H4 (cell line): ENCODE results near the gene NUDCD3. TPM values are rescaled to one million over a fixed set of nuclear protein-coding genes. Genes with fewer than 3 reads are reported as not detected.
"Not testable (repeated sequence)": the region's sequence is repeated elsewhere in the genome, so short reads cannot be mapped to it uniquely, and the experiment has no call there.

Experiments
- DNase-seq: peaks from one replicate; pipeline ENCODE4 v3.0.0-alpha.2; 2015; ENCODE audit warnings: low spot score
- total RNA-seq: library from RNA; depleted of rRNA; stranded (reverse); fragments of >200 nt; shearing (Covaris generic); gene quantifications from 2 replicates; pipeline ENCODE4 v1.2.3, GENCODE V29; 2014

Gene NUDCD3
- total RNA-seq, 1 experiment from 2014 or later: 81.1 TPM

DNA sequence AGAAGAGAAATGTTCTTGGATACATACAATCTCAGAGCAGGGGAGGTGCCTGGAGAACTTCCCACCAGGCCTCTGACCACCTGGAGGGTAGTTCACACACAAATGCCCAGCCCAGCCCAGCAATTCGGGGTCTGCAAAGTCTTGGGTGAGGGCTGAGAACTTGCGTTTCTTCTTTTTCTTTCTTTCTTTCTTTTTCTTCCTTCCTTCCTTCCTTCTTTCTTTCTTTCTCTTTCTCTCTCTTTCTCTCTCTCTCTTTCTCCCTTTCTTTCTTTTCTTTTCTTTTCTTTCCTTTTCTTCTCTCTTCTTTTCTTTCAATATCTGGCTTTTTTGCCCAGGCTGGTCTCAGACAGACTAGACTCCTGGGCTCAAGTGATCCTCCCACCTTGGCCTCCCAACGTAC lies 28.3 kb upstream of the NUDCD3 start:
- DNase-seq: no peak

DNA sequence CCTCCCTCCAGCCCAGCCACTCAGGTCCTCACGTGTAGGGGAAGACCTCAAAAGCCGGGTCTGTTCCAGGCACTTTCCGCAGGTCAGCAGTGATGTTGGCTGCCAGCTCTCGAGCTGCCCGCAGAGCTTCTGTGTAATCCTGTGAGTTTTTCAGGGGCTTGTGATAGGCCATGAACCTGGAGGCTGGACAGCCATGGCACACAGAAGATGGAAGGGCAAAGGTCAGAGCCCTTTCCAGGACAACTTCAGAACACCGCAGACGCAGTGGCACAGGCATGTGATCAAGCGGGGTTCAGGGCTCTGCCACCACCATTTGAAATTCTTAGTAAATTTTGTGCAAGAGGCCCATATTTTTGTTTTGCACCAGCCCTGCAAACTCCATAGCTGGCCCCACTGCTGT lies 26.7 kb upstream of the NUDCD3 start:
- DNase-seq: no peak

DNA sequence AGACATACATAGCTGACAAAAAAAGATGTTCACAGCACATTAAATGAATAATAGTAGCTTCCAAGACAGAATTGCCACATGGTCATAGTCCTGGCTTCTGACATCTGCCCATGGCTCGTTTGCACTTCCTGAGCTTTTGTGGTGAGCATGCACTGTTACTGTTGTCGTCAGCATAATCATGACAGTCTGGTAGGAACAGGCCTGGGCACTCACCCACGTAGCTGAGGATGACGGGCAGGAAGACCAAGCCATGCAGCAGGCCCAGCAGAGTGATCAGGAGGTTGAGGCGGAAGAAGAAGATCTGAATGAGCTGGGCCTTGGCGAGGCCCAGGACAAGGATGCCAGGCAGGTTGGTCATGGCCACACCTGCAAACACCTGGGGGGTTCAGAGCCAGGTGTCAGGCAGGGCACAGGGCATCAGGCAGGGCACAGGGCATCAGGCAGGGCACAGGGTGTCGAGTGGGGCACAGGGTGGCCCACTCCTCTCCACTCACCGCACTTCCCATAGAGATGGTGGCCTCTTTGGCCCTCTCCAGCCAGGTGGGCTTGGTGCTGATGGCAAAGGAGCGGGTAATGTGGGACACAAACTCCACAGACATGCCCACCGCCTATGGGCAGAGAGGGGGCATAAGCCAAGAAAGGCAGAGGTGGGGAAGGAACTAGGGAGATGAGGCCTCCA lies 25.3 kb upstream of the NUDCD3 start:
- DNase-seq: no peak

DNA sequence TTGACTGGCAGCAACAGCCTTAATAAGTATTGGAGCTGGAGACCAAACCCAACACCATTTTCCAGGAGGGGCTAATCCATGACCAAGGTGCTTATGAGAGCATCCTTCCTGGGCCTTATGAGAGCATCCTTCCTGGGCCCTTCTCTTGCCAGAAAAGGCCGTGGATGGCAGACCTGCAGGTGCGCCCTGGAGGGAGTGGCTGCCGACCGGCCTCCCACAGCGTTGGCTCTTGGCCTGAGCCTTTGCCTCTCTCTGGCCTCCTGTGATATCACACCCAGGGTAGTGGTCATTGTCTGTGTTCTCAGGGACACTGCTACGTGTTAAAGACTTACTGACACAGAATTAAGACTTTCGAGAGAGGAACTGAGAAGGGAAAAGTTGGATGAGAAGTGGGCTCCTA lies 22.3 kb upstream of the NUDCD3 start:
- DNase-seq: no peak

DNA sequence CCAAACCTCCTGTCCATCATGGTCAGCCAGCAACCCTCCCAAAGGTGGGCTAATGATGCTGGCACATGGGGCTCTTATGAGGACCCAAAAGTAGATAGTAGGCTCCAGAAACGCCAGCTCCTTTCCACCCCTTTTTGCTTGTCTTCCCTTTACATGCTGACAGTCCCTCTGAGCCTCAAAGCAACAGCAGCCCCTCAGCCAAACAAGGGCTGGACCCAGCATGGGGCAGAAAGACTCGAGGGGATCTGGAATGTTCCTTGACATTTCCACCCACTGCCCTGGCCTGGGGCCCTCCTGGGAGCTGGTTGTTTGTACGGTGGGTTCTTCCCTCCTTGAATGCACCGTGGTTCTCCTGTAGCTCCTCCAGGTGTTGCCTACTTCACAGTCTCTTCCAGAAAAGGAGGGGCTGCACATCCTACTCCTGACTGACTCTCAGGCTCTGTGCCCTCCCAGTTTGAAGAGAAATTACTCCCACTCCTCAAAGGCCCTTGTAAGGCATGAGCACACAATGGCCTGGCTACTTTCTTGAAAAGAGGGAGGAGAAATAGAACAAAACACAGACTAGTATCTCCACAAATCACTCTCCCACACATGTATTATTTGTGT lies 21.5 kb upstream of the NUDCD3 start:
- no peak for DNase-seq

DNA sequence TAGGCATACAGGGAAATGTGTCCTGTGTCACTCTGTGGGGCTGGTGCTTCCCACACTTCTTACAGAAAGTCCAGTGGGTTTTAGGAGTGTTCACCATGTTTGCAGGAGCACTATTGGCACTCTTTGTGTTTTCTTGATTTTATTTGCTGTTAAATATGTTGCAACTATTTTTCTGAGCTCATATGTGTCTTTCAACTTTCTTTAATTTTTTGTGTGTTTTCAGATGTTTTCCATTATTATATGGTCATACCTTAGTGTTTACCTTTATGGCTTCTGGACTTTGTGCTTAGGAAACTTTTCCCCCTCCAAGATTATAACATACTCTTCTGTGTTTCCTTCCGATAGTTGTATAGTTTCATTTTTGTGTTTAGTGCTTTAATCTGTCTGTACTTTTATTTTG lies 20.8 kb upstream of the NUDCD3 start:
- DNase-seq: no peak

DNA sequence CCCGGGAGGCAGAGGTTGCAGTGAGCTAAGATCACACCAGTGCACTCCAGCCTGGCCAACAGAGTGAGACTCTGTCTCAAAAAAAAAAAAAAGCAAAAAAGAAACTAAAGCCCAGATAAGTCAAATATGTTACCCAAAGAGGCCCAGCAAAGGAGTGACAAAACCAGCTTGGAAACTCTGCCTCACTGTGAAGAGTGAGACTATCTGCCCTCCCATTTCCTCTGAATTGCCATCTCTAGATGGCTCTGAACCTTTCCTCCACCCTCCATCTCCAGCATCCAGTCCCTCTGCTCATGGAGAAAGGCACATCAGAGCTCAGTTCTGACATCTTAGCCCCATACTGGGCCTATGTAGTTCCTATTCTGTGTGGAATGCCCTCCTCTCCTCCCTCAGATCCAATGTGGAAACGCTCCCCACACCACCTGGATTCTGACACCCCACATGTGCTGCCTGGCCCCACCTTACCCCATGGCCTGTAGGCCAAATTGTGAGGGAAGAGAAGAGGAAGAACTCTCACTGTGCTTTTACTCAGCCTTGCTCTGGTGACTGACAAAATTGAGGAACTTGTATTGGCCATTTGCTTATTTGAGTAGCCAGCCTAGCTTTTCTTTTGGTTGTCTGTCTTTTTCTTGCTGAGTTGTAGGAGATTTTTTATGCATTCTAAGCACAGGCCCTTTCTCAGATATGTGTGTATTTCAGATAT lies 18.0 kb upstream of the NUDCD3 start:
- no peak for DNase-seq

DNA sequence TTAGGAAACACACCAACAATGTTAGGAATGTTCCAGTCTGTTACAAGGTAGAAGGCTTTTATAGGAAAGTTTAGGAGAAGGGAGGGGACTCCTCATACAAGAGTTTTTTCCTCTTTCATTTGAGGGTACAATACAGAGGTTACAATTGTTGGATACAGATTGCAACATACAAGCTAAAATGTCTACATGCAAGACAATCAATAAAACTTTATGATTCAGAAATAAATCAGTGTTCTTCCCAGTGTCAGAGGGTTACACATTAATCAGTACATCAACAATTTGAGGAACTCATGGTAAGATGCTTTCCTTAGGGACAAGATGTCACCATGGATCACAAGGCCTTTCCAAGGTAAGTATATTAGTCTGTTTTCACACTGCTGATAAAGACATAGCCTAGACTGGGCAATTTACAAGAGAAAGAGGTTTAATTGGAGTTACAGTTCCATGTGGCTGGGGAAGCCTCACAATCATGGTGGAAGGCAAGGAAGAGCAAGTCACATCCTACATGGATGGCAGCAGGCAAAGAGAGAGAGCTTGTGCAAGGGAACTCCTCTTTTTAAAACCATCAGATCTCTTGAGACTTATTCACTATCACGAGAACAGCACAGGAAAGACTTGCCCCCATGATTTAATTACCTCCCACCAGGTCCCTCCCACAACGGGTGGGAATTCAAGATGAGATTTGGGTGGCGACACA lies 16.3 kb upstream of the NUDCD3 start:
- DNase-seq: not testable (repeated sequence)

DNA sequence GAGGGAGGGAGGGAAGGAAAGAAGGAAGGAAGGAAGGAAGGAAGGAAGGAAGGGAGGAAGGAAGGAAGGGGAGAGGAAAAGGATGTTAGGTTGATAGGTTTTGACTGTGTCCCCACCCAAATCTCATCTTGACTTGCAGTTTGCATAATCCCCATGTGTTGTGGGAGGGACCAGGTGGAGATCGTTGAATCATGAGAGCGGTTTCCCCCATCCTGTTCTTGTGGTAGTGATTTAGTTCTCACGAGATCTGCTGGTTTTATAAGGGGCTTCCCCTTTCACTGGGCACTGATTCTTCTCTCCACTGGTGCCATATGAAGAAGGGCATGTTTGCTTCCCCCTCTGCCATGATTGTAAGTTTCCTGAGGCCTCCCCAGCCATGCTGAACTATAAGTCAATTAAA lies 15.1 kb upstream of the NUDCD3 start:
- no peak for DNase-seq

DNA sequence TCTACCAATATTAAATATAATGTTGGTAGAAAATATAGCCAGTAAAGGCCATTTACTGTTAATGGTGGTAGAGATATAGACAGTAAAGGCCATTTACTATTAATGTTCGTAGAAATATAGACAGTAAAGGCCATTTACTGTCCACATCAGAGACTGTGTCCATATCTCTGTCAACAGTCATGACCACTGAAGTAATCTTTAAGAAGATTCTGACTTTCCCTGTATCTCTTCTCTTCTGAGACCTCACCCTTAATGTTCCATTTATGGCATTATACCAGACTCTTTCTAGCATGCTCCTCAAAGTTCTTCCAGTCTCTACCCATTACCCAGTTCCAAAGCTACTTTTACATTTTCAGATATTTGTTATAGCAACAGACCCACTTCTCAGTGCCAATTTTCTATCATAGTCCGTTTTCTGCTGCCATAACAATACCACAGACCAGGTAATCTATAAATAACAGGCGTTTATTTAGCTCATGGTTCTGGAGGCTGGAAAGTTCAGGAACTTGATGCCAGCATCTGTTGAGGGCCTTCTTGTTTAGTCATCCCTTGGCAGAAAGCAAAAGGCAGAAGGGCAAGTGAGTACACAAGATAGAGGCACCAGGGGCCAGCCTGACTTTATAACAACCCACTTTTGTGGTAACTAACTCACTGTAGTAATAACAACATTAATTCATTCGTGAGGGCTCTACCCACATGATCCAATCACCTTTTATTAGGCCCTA lies 7.9 kb upstream of the NUDCD3 start:
- DNase-seq: no peak

DNA sequence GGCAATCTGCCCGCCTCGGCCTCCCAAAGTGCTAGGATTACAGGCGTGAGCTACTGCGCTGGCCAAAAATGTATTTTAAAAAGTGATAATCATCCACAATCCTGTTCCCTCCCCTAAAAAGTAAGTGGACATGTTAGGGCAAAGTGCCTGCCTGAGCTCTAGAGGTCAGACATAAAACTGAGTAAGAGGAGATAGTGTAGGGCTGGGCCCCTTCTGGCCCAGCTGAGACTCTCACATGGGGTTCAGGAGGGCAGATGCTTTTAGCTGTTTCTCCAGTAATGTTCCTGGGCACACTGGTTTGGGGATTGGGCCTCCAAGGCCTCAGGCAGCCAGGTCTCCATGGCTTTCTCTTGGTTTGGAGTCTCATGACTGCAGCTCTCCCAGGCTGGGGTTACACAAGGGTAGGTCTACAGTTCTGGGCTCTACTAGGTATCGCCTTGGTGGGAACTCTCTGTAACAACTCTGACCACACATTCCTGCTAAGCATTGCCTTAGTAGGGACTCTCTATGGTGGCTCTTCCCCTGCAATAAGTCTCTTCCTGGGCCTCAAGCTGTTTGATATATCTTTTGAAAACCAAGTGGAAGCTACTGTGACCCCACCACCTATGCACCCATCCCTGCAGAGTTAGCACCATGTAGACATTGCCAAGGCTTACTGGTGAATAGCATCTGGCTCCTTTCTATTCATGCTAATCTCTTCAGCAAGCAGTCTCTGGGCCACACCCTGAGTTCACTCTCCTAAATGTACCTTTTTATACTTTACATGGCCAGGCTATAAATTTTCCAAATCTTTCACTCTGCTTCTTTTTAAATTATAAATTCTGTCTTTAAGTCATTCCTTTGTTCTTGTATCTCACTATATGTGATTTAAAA lies 6.9 kb upstream of the NUDCD3 start:
- DNase-seq: no peak

DNA sequence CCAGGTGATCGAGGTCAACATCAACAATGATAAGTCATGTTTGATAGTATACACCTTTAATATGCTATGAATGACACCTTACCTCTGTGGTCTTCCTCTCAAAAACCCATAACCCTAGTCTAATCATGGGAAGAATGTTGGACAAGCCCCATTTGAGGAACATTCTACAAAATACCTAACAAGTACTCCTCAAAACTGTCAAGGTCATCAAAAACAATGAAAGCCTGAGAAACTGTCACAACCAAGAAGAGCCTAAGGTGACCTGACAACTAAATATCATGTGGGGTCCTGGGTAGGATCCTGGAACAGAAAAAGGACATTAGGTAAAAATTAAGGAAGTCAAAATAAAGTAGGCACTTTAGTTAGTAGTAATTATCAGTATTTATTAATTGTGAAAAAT lies 5.9 kb upstream of the NUDCD3 start:
- DNase-seq: no peak

DNA sequence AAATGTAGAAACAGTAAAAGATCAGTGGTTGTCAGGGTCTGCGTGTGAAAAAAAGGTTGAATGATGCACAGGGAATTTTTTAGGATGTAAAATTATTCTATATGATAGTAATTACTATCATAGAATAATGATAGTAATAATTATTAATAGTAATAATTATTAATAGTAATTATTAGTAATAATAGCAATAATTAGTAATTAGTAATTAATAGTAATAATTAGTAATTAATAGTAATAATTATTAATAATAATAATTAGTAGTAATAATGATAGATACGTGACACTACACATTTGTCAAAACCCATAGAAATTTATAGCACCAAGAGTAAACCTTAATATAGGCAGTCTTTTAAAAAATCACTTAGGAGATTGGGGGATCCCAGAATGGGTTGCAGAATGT lies 4.5 kb upstream of the NUDCD3 start:
- DNase-seq: no peak

DNA sequence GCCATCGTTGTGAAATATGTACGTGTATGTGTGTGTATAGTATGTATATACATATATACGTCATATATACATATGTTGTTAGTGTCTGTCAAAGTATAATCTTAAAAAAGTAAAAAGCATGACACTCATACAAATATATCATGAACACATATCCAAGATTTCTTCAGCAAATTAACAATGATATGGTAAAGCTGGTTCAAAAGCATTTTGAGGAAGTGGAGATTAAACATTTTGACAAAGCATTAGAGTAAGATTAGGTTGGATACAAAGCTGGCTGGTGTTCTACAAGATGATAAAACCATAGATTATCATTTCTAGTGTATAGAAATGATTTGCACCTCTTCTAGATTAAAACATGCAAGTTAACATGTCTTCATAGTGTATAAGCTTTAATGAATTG lies 771 bp upstream of the NUDCD3 start:
- no peak for DNase-seq

DNA sequence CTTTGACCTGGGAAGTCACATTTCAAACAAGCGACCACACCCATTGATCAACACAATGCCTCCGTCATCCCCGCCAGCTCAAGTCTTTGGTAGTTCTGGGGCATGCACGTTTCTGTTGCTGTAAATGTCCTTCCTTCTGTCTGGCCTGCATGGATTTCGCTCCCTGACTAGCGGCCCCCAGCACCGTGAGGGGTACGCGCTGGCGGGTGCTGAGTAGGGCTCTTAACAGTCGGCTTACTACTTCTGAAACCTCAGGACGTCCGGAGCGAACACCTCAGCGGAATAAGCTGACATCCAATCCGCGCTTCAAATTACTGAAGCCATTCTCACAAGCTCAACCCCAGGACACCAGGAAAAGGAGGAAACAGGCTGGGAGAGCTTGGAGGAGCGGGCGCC lies 505 bp downstream of the NUDCD3 start:
- DNase-seq: no peak

DNA sequence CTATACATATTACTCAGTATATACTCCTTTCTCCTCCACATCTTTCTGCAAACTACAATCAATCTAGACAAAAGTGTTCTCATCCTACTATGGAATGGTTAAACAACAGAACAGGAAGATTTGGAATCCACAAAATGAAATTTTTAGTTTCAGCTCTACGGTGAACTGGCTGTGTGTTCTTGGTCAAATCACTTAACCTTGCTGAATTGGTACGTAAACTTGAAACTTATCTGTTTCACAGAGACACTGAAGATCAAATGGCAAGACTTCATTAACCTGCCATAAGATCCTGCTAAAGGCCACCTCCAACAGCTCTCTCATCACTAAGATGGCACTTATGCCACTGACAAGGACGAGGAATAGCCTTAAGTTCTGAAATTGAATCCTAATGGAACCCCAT lies 1.5 kb downstream of the NUDCD3 start:
- DNase-seq: no peak

DNA sequence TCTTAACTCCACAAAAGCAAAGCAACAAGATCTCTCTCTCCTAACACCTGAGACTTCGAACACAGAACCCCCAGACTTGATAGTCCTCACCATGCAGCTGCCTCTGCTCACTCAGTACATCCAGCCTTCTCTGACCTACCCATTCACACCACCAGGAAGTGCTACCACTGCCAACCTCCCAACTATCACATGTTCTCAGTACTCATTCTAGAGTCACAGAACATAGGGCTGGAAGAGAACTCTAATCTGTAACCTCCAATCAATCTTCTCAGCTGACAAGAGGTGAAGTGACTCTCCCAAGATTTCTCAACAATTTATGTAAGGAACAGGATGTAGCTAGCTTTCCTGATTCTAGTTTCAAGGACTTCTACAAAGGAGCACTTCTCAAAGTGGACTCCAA lies 3.8 kb downstream of the NUDCD3 start:
- DNase-seq: no peak

DNA sequence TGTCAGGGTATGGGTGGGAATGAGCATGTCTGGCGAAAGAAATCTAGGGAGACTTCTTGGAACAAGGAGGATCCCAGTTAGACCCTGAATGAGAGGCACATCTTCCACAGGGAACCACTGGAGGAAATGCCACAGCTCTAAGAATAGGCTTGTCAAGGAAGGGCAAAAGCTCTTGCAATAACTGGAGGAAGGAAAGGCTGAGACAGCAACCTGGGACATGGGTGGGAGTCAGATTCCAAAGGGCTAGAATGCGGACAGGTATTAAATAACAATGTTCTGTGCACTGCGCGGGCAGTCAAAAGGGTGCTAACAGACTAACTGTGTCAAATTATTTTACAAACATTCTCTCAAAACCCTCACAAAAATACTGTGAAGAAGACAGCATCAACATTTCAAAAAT lies 4.5 kb downstream of the NUDCD3 start:
- no peak for DNase-seq

DNA sequence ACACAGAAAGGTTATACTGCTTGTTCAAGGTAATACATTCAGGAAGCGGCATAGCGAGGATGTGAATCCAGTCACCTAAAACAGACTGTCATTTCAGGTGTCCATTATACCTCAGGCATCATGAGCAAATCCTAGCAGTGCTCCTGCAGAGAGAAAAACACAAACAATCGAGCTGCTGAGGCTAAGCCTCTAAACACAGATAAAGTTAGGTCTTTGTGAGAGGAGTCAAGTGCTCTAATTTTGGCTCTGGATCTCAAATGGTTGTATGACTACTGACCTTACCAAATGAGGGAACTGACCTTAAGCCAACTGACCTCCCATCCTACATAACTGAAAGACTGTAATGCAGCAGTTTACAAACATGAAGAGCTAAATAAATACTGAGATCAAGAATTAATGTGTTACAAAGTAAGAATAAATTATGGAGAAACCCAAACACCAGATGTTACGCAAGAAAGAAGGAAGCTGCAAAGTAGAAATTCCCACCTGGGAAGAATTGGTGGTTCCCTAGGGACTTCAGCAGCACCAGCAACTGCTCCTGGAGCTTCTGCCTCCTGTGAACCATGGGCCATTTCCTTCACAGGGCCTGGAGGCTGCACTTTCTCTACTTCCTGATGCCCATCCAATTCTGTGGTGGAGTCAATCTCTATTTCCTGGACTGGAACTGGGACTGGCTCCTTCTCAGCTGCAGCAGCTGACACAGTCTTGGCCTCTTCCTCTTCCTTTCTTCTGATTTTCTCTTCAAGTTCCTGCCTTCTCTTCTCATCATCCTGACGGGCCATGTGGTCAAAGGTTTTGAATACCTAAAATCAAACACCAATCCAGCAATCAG lies 5.8 kb downstream of the NUDCD3 start:
- no peak for DNase-seq
